A549 (cell line): ENCODE measurements around the gene ATP6V0A1. TPM values are rescaled to one million over a fixed set of nuclear protein-coding genes. Genes with fewer than 3 reads are reported as not detected.
A peak's percentile ranks its signal among the peaks of the same experiment; 100 is the strongest.

Experiments used
- ATAC-seq, 2 experiments: fragments of 200-7000 bp in 1 of 2; fragments of >200 bp in 1 of 2; cut with Nextera tagmentation in 1 of 2; cut with Tn5 transposase in 1 of 2; 3 replicates each; pipeline versions ENCODE4 v1.8.0 to v1.9.1; 2018 to 2020; ENCODE audit warnings: mild to moderate bottlenecking in 1 of 2, moderate library complexity in 1 of 2
- CTCF ChIA-PET: fragments of 300-600 bp; sonication (Branson Sonifier 250); formaldehyde crosslinking; extraction: SDS; loops from one replicate; lab custom pipeline; 2021; ENCODE audit warnings: antibody characterized with exemption, inconsistent platforms; lab: Yijun Ruan, JAX
- POLR2A ChIA-PET: fragments of 350-600 bp; formaldehyde crosslinking; extraction: SDS; loops from one replicate; lab custom pipeline; 2021; ENCODE audit warnings: antibody characterized with exemption, inconsistent platforms; lab: Yijun Ruan, JAX
- DNase-seq, 2 experiments: peaks; one replicate each; pipeline versions ENCODE4 v3.0.0 to v3.0.0-alpha.2; 2011 to 2016; ENCODE audit warnings: low read depth in 1 of 2, low spot score in 1 of 2
- FAIRE-seq: peaks from 2 replicates; lab custom pipeline; 2011; peaks lifted over from hg19 to GRCh38; lab: Jason Lieb, UNC
- H3K27ac ChIP-seq, 2 experiments: fragments of >200 bp; sonication (Bioruptor Twin); formaldehyde crosslinking; 3 replicates each; pipeline ENCODE4 v1.5.1; 2016 to 2017
- H3K4me1 ChIP-seq: fragments of >200 bp; sonication (Bioruptor Twin); formaldehyde crosslinking; 3 replicates; pipeline ENCODE4 v1.6.1; 2016
- H3K4me2 ChIP-seq: fragments of >200 bp; sonication (Bioruptor Twin); formaldehyde crosslinking; 3 replicates; pipeline ENCODE4 v1.6.1; 2016
- H3K4me3 ChIP-seq: fragments of >200 bp; sonication (Bioruptor Twin); formaldehyde crosslinking; 3 replicates; pipeline ENCODE4 v1.5.1; 2016
- H3K9me3 ChIP-seq: fragments of >200 bp; sonication (Bioruptor Twin); formaldehyde crosslinking; 3 replicates; pipeline ENCODE4 v1.6.1; 2016
- CBX2 ChIP-seq: fragments of 200-600 bp; sonication (generic); IDR thresholded peaks from 2 replicates; pipeline ENCODE4 v1.6.1; 2016; ENCODE audit warnings: low read depth, mild to moderate bottlenecking, borderline replicate concordance
- CBX8 ChIP-seq: fragments of 200-600 bp; sonication (generic); IDR thresholded peaks from 2 replicates; pipeline ENCODE4 v1.6.1; 2016
- CHD2 ChIP-seq: fragments of 150-350 bp; IDR thresholded peaks from 2 replicates; pipeline ENCODE4 v1.6.1; 2014; ENCODE audit warnings: low read length; ENCODE audit not compliant: partially characterized antibody
- EP300 ChIP-seq, 2 experiments: fragments of >200 bp; sonication (Bioruptor Twin); formaldehyde crosslinking; IDR thresholded peaks; 2 replicates in 1 of 2; 3 replicates in 1 of 2; pipeline ENCODE4 v1.6.1; 2016 to 2017
- FOSL2 ChIP-seq, 2 experiments: fragments of 450-650 bp in 1 of 2; fragments of >200 bp in 1 of 2; sonication (Bioruptor Twin) in 1 of 2; formaldehyde crosslinking; IDR thresholded peaks; 2 replicates each; pipeline versions ENCODE4 v1.5.0 to v1.6.1; 2016 to 2020; ENCODE audit warnings: mild to moderate bottlenecking in 1 of 2, moderate library complexity in 1 of 2
- GATA3 ChIP-seq: IDR thresholded peaks from 2 replicates; pipeline ENCODE4 v1.6.1; 2012; ENCODE audit warnings: borderline replicate concordance
- HDAC2 ChIP-seq: fragments of 200-600 bp; sonication (generic); IDR thresholded peaks from 2 replicates; pipeline ENCODE4 v1.6.1; 2016
- HEYL ChIP-seq: fragments of 250-450 bp; sonication (Bioruptor Pico); IDR thresholded peaks from 2 replicates; pipeline ENCODE4 v1.8.0; 2021; ENCODE audit warnings: mild to moderate bottlenecking, moderate library complexity
- HOXB13 ChIP-seq: fragments of 250-450 bp; sonication (Bioruptor Pico); IDR thresholded peaks from 2 replicates; pipeline ENCODE4 v1.5.0; 2020; ENCODE audit warnings: low read depth, mild to moderate bottlenecking, moderate library complexity
- JUN ChIP-seq, 2 experiments: fragments of >200 bp; sonication (Bioruptor Twin); formaldehyde crosslinking; IDR thresholded peaks; 2 replicates in 1 of 2; 3 replicates in 1 of 2; pipeline ENCODE4 v1.6.1; 2016 to 2017
- JUNB ChIP-seq: fragments of >200 bp; sonication (Bioruptor Twin); formaldehyde crosslinking; IDR thresholded peaks from 2 replicates; pipeline ENCODE4 v1.6.1; 2016
- KDM1A ChIP-seq: fragments of 200-600 bp; sonication (generic); IDR thresholded peaks from 2 replicates; pipeline ENCODE4 v1.6.1; 2016; ENCODE audit warnings: low read depth, mild to moderate bottlenecking
- KDM5A ChIP-seq: fragments of 200-600 bp; sonication (generic); IDR thresholded peaks from 2 replicates; pipeline ENCODE4 v1.6.1; 2016; ENCODE audit warnings: antibody characterized with exemption, mild to moderate bottlenecking
- PHF8 ChIP-seq: fragments of 200-600 bp; sonication (generic); IDR thresholded peaks from 2 replicates; pipeline ENCODE4 v1.6.1; 2016; ENCODE audit warnings: low read depth, mild to moderate bottlenecking, antibody characterized with exemption, moderate library complexity, borderline replicate concordance
- POLR2A ChIP-seq: IDR thresholded peaks from 2 replicates; pipeline ENCODE4 v1.6.1; 2012; ENCODE audit warnings: mild to moderate bottlenecking, low read length
- RARB ChIP-seq: fragments of 250-450 bp; sonication (Bioruptor Pico); IDR thresholded peaks from 2 replicates; pipeline ENCODE4 v1.8.0; 2021; ENCODE audit warnings: mild to moderate bottlenecking, moderate library complexity
- RNF2 ChIP-seq: fragments of 200-600 bp; sonication (generic); IDR thresholded peaks from 2 replicates; pipeline ENCODE4 v1.6.1; 2016; ENCODE audit warnings: low read depth, mild to moderate bottlenecking, antibody characterized with exemption, moderate library complexity, borderline replicate concordance
- SMC3 ChIP-seq: fragments of >200 bp; sonication (Bioruptor Twin); formaldehyde crosslinking; IDR thresholded peaks from 3 replicates; pipeline ENCODE4 v1.6.1; 2018; ENCODE audit warnings: inconsistent platforms
- TFCP2L1 ChIP-seq: fragments of 250-450 bp; sonication (Bioruptor Pico); IDR thresholded peaks from 2 replicates; pipeline ENCODE4 v1.5.0; 2021; ENCODE audit warnings: mild to moderate bottlenecking
- TP53 ChIP-seq: fragments of 250-450 bp; sonication (Bioruptor Pico); IDR thresholded peaks from 2 replicates; pipeline ENCODE4 v1.5.0; 2021; ENCODE audit warnings: mild to moderate bottlenecking, moderate library complexity
- ZNF302 ChIP-seq: fragments of 250-450 bp; sonication (Bioruptor Pico); IDR thresholded peaks from 2 replicates; pipeline ENCODE4 v1.9.0; 2021; ENCODE audit warnings: inconsistent platforms, mild to moderate bottlenecking, moderate library complexity
- ZSCAN20 ChIP-seq: fragments of 250-450 bp; sonication (Bioruptor Pico); IDR thresholded peaks from 2 replicates; pipeline ENCODE4 v1.8.0; 2022; ENCODE audit warnings: mild to moderate bottlenecking, moderate library complexity
- WGBS: methylation state at CpG from one replicate; pipeline ENCODE4 v1.1.6; 2017; ENCODE audit errors: missing lambda C conversion rate; 5-methylcytosine and 5-hydroxymethylcytosine counted together
- polyA plus RNA-seq, 4 experiments: library from polyadenylated mRNA; depleted of rRNA in 3 of 4; stranded (reverse); fragments of >200 nt; fragmentation: RNase III in 1 of 4; extraction: RNeasy Plus Mini Kit Qiagen cat#74134 plus additional on column Dnase treatment in 1 of 4; gene quantifications; 2 replicates in 3 of 4; 3 replicates in 1 of 4; pipeline ENCODE4 v1.2.3, GENCODE V29; 2011 to 2017
- TF ChIP-seq, protein P1 (sequence below): IDR thresholded peaks from 2 replicates; pipeline ENCODE4 v1.6.1; 2012
- TF ChIP-seq, protein P2 (sequence below): fragments of >200 bp; sonication (Bioruptor Twin); formaldehyde crosslinking; IDR thresholded peaks from 3 replicates; pipeline ENCODE4 v1.6.1; 2016
- TF ChIP-seq, protein P3 (sequence below): IDR thresholded peaks from 2 replicates; pipeline ENCODE4 v1.6.1; 2012

ATP6V0A1 gene
- polyA plus RNA-seq, 2 of the 4 experiments (the other 2 are of a cell fraction): 27.3 to 33.7 TPM

DNA sequence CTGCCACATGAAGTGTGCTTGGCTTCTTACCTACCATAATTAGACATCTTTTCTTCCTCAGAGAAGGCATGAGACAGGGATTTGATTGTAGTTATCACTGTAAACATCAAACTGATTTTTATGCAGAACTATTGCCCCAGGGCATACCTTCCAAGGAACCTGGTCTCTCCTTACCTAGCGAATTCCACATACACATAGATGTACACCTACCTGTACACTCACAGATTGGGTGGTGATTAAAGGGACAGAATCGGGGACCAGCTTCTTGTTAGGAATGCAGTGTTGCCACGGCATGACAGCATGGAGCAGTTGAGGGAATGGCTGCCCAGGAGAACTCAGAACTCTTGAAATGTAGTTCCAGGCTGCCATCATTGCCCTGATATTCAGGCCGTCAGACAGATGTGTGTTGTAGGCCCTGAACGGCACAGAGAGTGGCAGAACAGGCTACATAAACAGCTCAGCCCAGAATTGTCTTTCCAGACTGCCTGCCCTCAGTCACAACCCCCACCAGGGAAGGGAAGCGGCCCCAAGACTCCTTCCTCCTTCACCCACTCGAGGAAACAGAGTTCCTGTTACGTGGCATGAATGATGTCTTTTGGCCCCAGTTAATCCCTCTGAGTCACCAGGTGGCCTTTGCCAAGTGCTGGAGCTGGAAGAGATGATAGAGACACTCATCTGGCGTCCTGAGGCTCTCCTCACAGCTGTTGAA lies 59.5 kb downstream of the ATP6V0A1 start (continued):
- TF ChIP-seq SMC3 (0 out of 3 replicates have a peak, but pooled peaks have one; percentile 6), HEYL (CRISPR knock-in tag) (no peak), JUN (IDR thresholded peaks at IDR 0.05) (peak; percentile 75 to 76; a peak in 3 of 5 replicates)

DNA sequence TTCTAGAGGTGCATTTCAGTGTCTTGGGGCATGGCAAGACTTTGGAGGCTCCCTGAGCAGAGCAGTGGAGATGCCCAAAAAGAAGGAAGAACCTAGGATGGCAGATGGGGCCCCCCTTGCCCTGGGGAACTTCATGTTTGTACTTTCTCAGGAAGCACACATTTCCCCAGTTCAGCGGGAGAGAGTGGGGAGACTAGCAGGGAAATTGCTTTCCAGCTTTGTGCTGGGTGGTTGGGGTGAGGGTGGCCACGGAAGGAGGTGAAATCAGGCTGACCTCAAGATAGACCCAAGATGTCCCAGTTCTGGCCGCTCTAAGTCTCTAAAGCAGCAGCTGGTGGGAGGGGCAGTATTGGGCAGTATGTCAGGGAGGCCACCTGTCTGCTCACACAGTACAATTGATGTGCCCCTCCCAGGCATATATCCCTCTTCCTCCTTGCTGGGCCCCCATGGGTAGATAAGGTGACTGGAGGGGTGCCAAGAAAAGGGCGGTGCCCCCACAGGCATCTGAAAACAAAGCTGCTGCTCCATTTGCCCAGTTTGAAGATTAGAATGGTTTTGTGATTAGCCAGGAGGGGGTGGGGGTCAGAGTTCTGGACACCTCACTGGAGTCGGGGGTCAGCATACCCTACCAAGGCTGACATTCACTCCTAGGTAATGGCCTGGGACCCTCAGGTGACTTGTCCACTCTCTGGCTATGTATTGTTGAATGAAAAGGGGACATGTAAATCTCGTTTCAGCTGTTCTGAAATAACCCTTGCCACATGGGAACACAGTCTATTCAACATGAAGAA lies 60.3 kb downstream of the ATP6V0A1 start:
- POLR2A ChIA-PET: interaction anchor here (0.6 to 4.5 kb wide), 11 partner anchors 8 to 194 kb away, joined by 3 to 66 read pairs (median 5); partner anchors contain the start of genes CAVIN1, NAGLU and STAT3
- DNase-seq (peak in 1 of 2 experiments; percentile 84), ATAC-seq (peak; percentile 10 to 44; a peak in 5 of 6 replicates), FAIRE-seq (no peak)
- TF ChIP-seq, protein P1, sequence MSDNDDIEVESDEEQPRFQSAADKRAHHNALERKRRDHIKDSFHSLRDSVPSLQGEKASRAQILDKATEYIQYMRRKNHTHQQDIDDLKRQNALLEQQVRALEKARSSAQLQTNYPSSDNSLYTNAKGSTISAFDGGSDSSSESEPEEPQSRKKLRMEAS: peak; percentile 11; the same call in 1 of the 2 replicates
- TF ChIP-seq POLR2A (0 out of 2 replicates have a peak, but pooled peaks have one; percentile 10), JUN (IDR thresholded peaks at IDR 0.05) (peak in 1 of 2 experiments; percentile 20; a peak in 3 of 5 replicates), HEYL (CRISPR knock-in tag) (0 out of 2 replicates have a peak, but pooled peaks have one; percentile 48), JUNB (peak; percentile 40), KDM5A (no peak), RARB (CRISPR knock-in tag) (peak; percentile 68; the same call in 1 of the 2 replicates), CBX8 (no peak), EP300 (IDR thresholded peaks at IDR 0.05) (peak in 1 of 2 experiments; percentile 22; a peak in 1 of 5 replicates), TP53 (CRISPR knock-in tag) (no peak), FOSL2 (IDR thresholded peaks at IDR 0.05) (no peak), FOSL2 (CRISPR knock-in tag; IDR thresholded peaks at IDR 0.05) (no peak), GATA3 (peak; percentile 10; the same call in 1 of the 2 replicates)
- TF ChIP-seq, protein P2, sequence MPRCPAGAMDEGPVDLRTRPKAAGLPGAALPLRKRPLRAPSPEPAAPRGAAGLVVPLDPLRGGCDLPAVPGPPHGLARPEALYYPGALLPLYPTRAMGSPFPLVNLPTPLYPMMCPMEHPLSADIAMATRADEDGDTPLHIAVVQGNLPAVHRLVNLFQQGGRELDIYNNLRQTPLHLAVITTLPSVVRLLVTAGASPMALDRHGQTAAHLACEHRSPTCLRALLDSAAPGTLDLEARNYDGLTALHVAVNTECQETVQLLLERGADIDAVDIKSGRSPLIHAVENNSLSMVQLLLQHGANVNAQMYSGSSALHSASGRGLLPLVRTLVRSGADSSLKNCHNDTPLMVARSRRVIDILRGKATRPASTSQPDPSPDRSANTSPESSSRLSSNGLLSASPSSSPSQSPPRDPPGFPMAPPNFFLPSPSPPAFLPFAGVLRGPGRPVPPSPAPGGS: peak; percentile 17; the same call in 1 of the 3 replicates
- Histone ChIP-seq H3K4me3 (peak overlapping the region; percentile 14; the same call in 1 of the 3 replicates), H3K4me2 (peak overlapping the region; percentile 83), H3K27ac (peak overlapping the region; percentile 95 to 98), H3K9me3 (no peaks in the 10 kb centered on the region), H3K4me1 (peaks cover 63% of the 10 kb centered on the region)
- WGBS: 16% methylated on average over 6 of the region's 6 CpGs
- CTCF ChIA-PET: interaction anchor here (0.5 to 17.8 kb wide), 37 partner anchors 8 to 332 kb away, joined by 3 to 364 read pairs (median 8); partner anchors contain the start of genes CAVIN1 and NAGLU

DNA sequence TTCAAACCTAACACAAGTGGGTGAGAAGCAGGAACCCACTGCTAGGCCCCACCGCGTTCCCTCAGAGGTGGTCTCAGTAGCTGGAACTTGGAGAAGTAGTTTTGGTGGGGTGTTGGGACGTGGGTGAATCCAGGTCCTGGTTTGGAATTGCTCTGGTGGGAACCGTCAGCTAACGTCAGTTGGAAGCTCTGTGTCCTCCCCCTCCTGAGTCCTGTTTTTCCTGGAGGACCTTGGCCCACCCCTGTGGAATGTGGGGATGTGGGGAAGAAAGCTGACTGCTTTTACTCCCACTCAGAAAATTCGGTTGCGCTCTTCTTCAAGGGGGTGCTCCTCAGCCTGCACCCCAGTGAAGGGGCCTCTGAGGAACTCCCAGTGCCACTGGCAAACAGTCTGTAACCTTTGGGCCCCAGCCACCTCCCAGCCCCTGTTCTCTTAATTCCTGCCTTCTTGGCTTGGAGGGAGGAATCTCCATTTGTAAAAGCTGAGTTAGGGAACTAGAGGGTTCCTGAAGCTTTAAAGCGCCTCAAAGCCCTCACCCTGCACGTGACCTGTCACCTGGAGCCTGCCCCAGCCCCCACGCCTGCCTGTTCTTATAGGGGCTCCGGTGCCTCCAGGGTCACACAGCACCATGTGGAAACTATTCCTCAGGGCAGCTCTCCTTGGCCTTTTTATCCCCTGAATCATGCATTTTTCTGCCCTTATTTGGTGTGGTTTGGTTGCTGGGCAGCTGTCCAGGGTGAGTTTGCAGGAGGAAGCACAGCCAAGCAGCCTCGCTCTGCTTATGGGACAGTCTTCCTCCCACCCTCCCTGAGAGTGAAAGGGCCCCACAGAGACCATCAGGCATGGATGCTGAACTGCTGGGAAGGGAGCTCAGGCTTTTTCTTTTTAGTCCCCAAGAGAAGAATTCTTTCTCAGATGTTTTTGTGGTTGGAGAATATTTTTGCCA lies 61.1 kb downstream of the ATP6V0A1 start:
- CTCF ChIA-PET: interaction anchor here (0.5 to 17.8 kb wide), 34 partner anchors 8 to 402 kb away, joined by 3 to 364 read pairs (median 6); partner anchors contain the start of genes CAVIN1, NAGLU and STAT3
- WGBS: 18% methylated on average over 12 of the region's 12 CpGs
- ATAC-seq (peak; percentile 52 to 76), DNase-seq (peak; percentile 95 to 96), FAIRE-seq (no peak)
- Histone ChIP-seq H3K9me3 (no peaks in the 10 kb centered on the region), H3K27ac (peak overlapping the region; percentile 95 to 98), H3K4me1 (peaks cover 63% of the 10 kb centered on the region), H3K4me3 (no peak overlapping the region), H3K4me2 (peak overlapping the region; percentile 83)
- POLR2A ChIA-PET: interaction anchor here (0.6 to 4.5 kb wide), 17 partner anchors 10 to 502 kb away, joined by 3 to 66 read pairs (median 3); partner anchors contain the start of genes BECN1, CAVIN1, DNAJC7 and NAGLU
- TF ChIP-seq EP300 (IDR thresholded peaks at IDR 0.05): peak; percentile 37 to 67; a peak in 2 of 5 replicates
- TF ChIP-seq CBX2: no peak
- no peak for TF ChIP-seq KDM1A
- no peak for TF ChIP-seq TFCP2L1
- TF ChIP-seq, protein P3, sequence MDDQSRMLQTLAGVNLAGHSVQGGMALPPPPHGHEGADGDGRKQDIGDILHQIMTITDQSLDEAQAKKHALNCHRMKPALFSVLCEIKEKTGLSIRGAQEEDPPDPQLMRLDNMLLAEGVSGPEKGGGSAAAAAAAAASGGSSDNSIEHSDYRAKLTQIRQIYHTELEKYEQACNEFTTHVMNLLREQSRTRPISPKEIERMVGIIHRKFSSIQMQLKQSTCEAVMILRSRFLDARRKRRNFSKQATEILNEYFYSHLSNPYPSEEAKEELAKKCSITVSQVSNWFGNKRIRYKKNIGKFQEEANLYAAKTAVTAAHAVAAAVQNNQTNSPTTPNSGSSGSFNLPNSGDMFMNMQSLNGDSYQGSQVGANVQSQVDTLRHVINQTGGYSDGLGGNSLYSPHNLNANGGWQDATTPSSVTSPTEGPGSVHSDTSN: peak; percentile 68; the same call in 1 of the 2 replicates
- TF ChIP-seq HDAC2: no peak
- no peak for TF ChIP-seq RNF2
- 0 out of 2 replicates have a peak, but pooled peaks have one; percentile 51 for TF ChIP-seq TP53 (CRISPR knock-in tag)
- TF ChIP-seq ZNF302: peak; percentile 74; the same call in 1 of the 2 replicates
- no peak; the same call in 1 of the 2 replicates for TF ChIP-seq ZSCAN20 (CRISPR knock-in tag)
- TF ChIP-seq HOXB13 (CRISPR knock-in tag): peak; percentile 95
- no peak for TF ChIP-seq FOSL2 (IDR thresholded peaks at IDR 0.05)
- peak; percentile 89 for TF ChIP-seq FOSL2 (CRISPR knock-in tag; IDR thresholded peaks at IDR 0.05)
- TF ChIP-seq PHF8: no peak
- no peak for TF ChIP-seq CHD2
- TF ChIP-seq, protein P2: 0 out of 3 replicates have a peak, but pooled peaks have one; percentile 48
- TF ChIP-seq SMC3: 0 out of 3 replicates have a peak, but pooled peaks have one; percentile 13
